K562 (cell line): ENCODE measurements around the gene ELAVL3. TPM values are rescaled to one million over a fixed set of nuclear protein-coding genes. Genes with fewer than 3 reads are reported as not detected.

ENCODE experiments used
- ATAC-seq: fragments of 200-7000 bp; cut with Tn5 transposase; 3 replicates; pipeline ENCODE4 v1.9.1; 2020; ENCODE audit warnings: moderate library complexity
- BruUV-seq: library from RNA; stranded (reverse); fragments of 400-500 nt; replicated peaks from 2 replicates; lab custom pipeline; 2021; lab: Mats Ljungman, UMichigan
- CTCF ChIA-PET: fragments of 300-600 bp; formaldehyde crosslinking; extraction: SDS; loops from one replicate; lab custom pipeline; 2021; ENCODE audit warnings: low intra/inter-chr PET ratio; lab: Yijun Ruan, JAX
- POLR2A ChIA-PET: fragments of 300-600, 350-650 bp; sonication (Branson Sonifier 250); formaldehyde crosslinking; extraction: SDS; loops from one replicate; lab custom pipeline; 2021; ENCODE audit warnings: antibody characterized with exemption, inconsistent platforms; lab: Yijun Ruan, JAX
- DNase-seq, 4 experiments: peaks; one replicate each; pipeline versions ENCODE4 v3.0.0 to v3.0.0-alpha.2; 2011 to 2018; ENCODE audit warnings: low spot score in 3 of 4, mixed read lengths in 3 of 4; ENCODE audit errors: extremely low read depth in 1 of 4
- FAIRE-seq: peaks from 2 replicates; lab custom pipeline; 2011; peaks lifted over from hg19 to GRCh38; lab: Jason Lieb, UNC
- H2AFZ ChIP-seq: 2 replicates; pipeline ENCODE4 v1.6.0; 2011; ENCODE audit warnings: low read depth, low read length, control low read depth, inconsistent platforms
- H3K27ac ChIP-seq: fragments of 200-600 bp; 3 replicates; pipeline ENCODE4 v1.8.0; 2011; ENCODE audit warnings: low read depth, mild to moderate bottlenecking, control low read depth, inconsistent platforms, low read length, moderate library complexity, mixed read lengths; ENCODE audit errors: extremely low read depth
- H3K27me3 ChIP-seq, 2 experiments: fragments of 300-600 bp in 1 of 2; 2 replicates in 1 of 2; 3 replicates in 1 of 2; pipeline versions ENCODE4 v1.6.0 to v1.8.0; 2011; ENCODE audit warnings: inconsistent platforms in 2 of 2, low read length in 2 of 2, mild to moderate bottlenecking in 1 of 2, mixed read lengths in 1 of 2, moderate library complexity in 1 of 2; ENCODE audit not compliant: control insufficient read depth in 2 of 2, insufficient read depth in 2 of 2
- H3K36me3 ChIP-seq: fragments of 300-600 bp; 3 replicates; pipeline ENCODE4 v1.8.0; 2011; ENCODE audit warnings: mild to moderate bottlenecking, low read length, inconsistent platforms; ENCODE audit not compliant: control insufficient read depth, insufficient read depth
- H3K4me1 ChIP-seq, 2 experiments: fragments of 200-600 bp in 1 of 2; replicated peaks in 1 of 2; 2 replicates in 1 of 2; 3 replicates in 1 of 2; pipeline versions ENCODE4 v1.5.1 to v1.8.0; 2011; ENCODE audit warnings: inconsistent platforms in 2 of 2, low read length in 2 of 2, mild to moderate bottlenecking in 1 of 2, mixed read lengths in 1 of 2, moderate library complexity in 1 of 2; ENCODE audit not compliant: control insufficient read depth in 2 of 2, insufficient read depth in 2 of 2
- H3K4me2 ChIP-seq: 2 replicates; pipeline ENCODE4 v1.6.1; 2011; ENCODE audit warnings: low read length, control low read depth, inconsistent platforms, mixed read lengths; ENCODE audit not compliant: insufficient read depth
- H3K4me3 ChIP-seq: fragments of 200-600 bp; sonication (generic), shearing (Covaris generic); 2 replicates; pipeline ENCODE4 v1.5.1; 2016; ENCODE audit warnings: control low read depth, inconsistent platforms
- H3K79me2 ChIP-seq: fragments of 200-600 bp; 3 replicates; pipeline ENCODE4 v1.8.0; 2011; ENCODE audit warnings: low read length, inconsistent platforms; ENCODE audit not compliant: control insufficient read depth, insufficient read depth
- H3K9ac ChIP-seq, 2 experiments: 2 replicates each; pipeline versions ENCODE4 v1.6.0 to v1.6.1; 2011; ENCODE audit warnings: low read depth in 2 of 2, low read length in 2 of 2, control low read depth in 1 of 2, inconsistent platforms in 1 of 2, mild to moderate bottlenecking in 1 of 2, mixed read lengths in 1 of 2; ENCODE audit not compliant: insufficient read depth in 1 of 2
- H3K9me1 ChIP-seq: one replicate; pipeline ENCODE4 v1.6.0; 2011; ENCODE audit warnings: inconsistent platforms, mild to moderate bottlenecking, low read length, moderate library complexity; ENCODE audit not compliant: control insufficient read depth, insufficient read depth
- H3K9me3 ChIP-seq: replicated peaks from 2 replicates; pipeline ENCODE4 v1.5.1; 2011; ENCODE audit warnings: low read depth, low read length, inconsistent platforms; ENCODE audit not compliant: control insufficient read depth, insufficient read depth
- H4K20me1 ChIP-seq: replicated peaks from 2 replicates; pipeline ENCODE4 v1.6.1; 2011; ENCODE audit warnings: low read length, inconsistent platforms, mixed read lengths; ENCODE audit not compliant: control insufficient read depth, insufficient read depth
- ATF7 ChIP-seq: fragments of 450-650 bp; IDR thresholded peaks from 2 replicates; pipeline ENCODE4 v1.7.1; 2014; ENCODE audit warnings: mild to moderate bottlenecking, moderate library complexity
- BRD4 ChIP-seq: fragments of 200-600 bp; sonication (generic); IDR thresholded peaks from 2 replicates; pipeline ENCODE4 v1.6.1; 2017; ENCODE audit warnings: inconsistent platforms
- BRF2 ChIP-seq: IDR thresholded peaks from 3 replicates; pipeline ENCODE4 v1.6.1; 2011; ENCODE audit warnings: borderline replicate concordance, mild to moderate bottlenecking; ENCODE audit not compliant: insufficient read length, insufficient read depth
- GABPA ChIP-seq: fragments of 200-800 bp; sonication (Bioruptor generic); conservative IDR thresholded peaks from 2 replicates; pipeline ENCODE4 v1.6.1; 2016; ENCODE audit warnings: low read depth, missing genetic modification characterization, missing compliant biosample characterization
- PATZ1 ChIP-seq: fragments of 250-450 bp; sonication (Bioruptor Pico); IDR thresholded peaks from 2 replicates; pipeline ENCODE4 v1.5.0; 2020; ENCODE audit warnings: mild to moderate bottlenecking, borderline replicate concordance
- ZBTB40 ChIP-seq, 2 experiments: fragments of 450-650 bp in 1 of 2; sonication (generic) in 1 of 2; formaldehyde crosslinking in 1 of 2; IDR thresholded peaks; 2 replicates each; pipeline versions ENCODE4 v1.7.1 to v1.9.0; 2016 to 2022; ENCODE audit warnings: inconsistent platforms in 1 of 2, mild to moderate bottlenecking in 1 of 2, missing genetic modification reagents in 1 of 2
- ZNF224 ChIP-seq: sonication (generic); formaldehyde crosslinking; IDR thresholded peaks from 2 replicates; pipeline ENCODE4 v1.8.0; 2022; ENCODE audit warnings: mild to moderate bottlenecking, missing genetic modification reagents
- WGBS: fragments of 100-300 bp; shearing (Covaris generic); methylation state at CpG from one replicate; pipeline ENCODE4 v1.1.6; 2016; ENCODE audit warnings: low coverage, mixed read lengths; ENCODE audit not compliant: insufficient coverage; ENCODE audit errors: missing lambda C conversion rate; 5-methylcytosine and 5-hydroxymethylcytosine counted together
- in situ Hi-C: fragments of 300-500 bp; cut with MboI; formaldehyde crosslinking; loops from 4 replicates; pipeline ENCODE4 v1.15.0; 2018; ENCODE audit warnings: inconsistent platforms, mixed read lengths
- intact Hi-C: fragments of 100-400 bp; cut with micrococcal nuclease; formaldehyde crosslinking; loops from 2 replicates; pipeline ENCODE4 v1.14.2; 2022
- polyA plus RNA-seq, 8 experiments: library from polyadenylated mRNA; depleted of rRNA in 4 of 8; stranded (reverse) in 5 of 8; unstranded in 3 of 8; fragments of >200 nt; fragmentation: Nextera tagmentation in 2 of 8; fragmentation: Illumina TruSeq in 1 of 8; extraction: Ambion mirVana in 2 of 8; extraction: Trizol in 1 of 8; gene quantifications; 2 replicates each; pipeline versions ENCODE4 v1.2.1 to v1.2.3, GENCODE V29; 2011 to 2014; ENCODE audit warnings: inconsistent platforms in 1 of 8, missing spikeins in 1 of 8
- total RNA-seq, 7 experiments: library from RNA; depleted of rRNA in 6 of 7; stranded (reverse); fragments of >200 nt in 6 of 7; fragmentation: Illumina TruSeq in 2 of 7; extraction: Trizol in 2 of 7; gene quantifications; 2 replicates each; pipeline versions ENCODE4 v1.2.1 to v1.2.3, GENCODE V29; 2011 to 2021; ENCODE audit warnings: low replicate concordance in 1 of 7

ELAVL3 gene
- total and polyA plus RNA-seq, 9 of the 15 experiments (the other 6 are each of a cell fraction or from before 2014, with no cell fraction given): not detected

GRCh38 chr19:11426656-11427055 is 54.2 kb downstream of the ELAVL3 start:
- ChIA-PET POLR2A (interaction anchor here (0.6 kb wide), 2 partner anchors 101 to 171 kb away, joined by 3 to 5 read pairs; no protein-coding TSS in a partner anchor), CTCF (no interaction called here)
- Histone ChIP-seq H3K79me2 (no peaks in the 10 kb centered on the region), H3K4me2 (no peak overlapping the region), H3K4me1 (peaks cover 0 to 38% of the 10 kb centered on the region in 2 experiments; a peak in 3 of 5 replicates), H3K9me3 (no peaks in the 10 kb centered on the region; the same call in 1 of the 2 replicates), H3K27me3 (no peaks in the 10 kb centered on the region), H3K9me1 (no peaks in the 10 kb centered on the region), H3K27ac (no peak overlapping the region), H4K20me1 (no peaks in the 10 kb centered on the region), H3K36me3 (no peaks in the 10 kb centered on the region), H3K9ac (peak overlapping the region in 1 of 2 experiments; percentile 61; a peak in 2 of 4 replicates), H2AFZ (0 out of 2 replicates have a peak overlapping the region, but pooled peaks have one; percentile 14), H3K4me3 (no peak overlapping the region)
- DNase-seq (peak in 1 of 4 experiments; percentile 2), ATAC-seq (no peak), FAIRE-seq (no peak)
- in situ Hi-C loops: no loop called here
- intact Hi-C loops: no loop called here
- no TSS peak for BruUV-seq
- 66% methylated on average over 16 of the region's 19 CpGs for WGBS
- TF ChIP-seq BRF2 (no peak), GABPA (no peak), ZBTB40 (IDR thresholded peaks at IDR 0.05) (no peak), ZBTB40 (CRISPR knock-in tag; IDR thresholded peaks at IDR 0.05) (no peak), ATF7 (no peak), ZNF224 (CRISPR knock-in tag) (no peak), BRD4 (no peak), PATZ1 (CRISPR knock-in tag) (no peak)
